ENCODE data around the gene ARHGAP24. TPM values are rescaled to one million over a fixed set of nuclear protein-coding genes. Genes with fewer than 3 reads are reported as not detected.

ARHGAP24 gene
- polyA plus RNA-seq, 1 of the 3 experiments (the other 2 are of a cell fraction): 1.4 TPM

GRCh38 chr4:85823295-85823694, 348.3 kb downstream of the ARHGAP24 start (continued):
- no peak for TF ChIP-seq CTCF (IDR thresholded peaks at IDR 0.05)
- no peak for TF ChIP-seq GABPA (IDR thresholded peaks at IDR 0.05; ENCODE audit: low read depth)
- peak in 1 of 2 experiments; percentile 75; a peak in 2 of 4 replicates for TF ChIP-seq EP300 (IDR thresholded peaks at IDR 0.05; ENCODE audit: borderline replicate concordance in 1 of 2, low read depth in 1 of 2, low read length in 1 of 2)
- TF ChIP-seq PBX3 (IDR thresholded peaks at IDR 0.05): no peak
- no peak for TF ChIP-seq TAF1 (IDR thresholded peaks at IDR 0.05; ENCODE audit: borderline replicate concordance, low read depth, low read length)
- no peak for TF ChIP-seq FOXM1 (IDR thresholded peaks at IDR 0.05; ENCODE audit: low read depth)
- TF ChIP-seq IRF3 (IDR thresholded peaks at IDR 0.05; ENCODE audit: low read depth, low read length): no peak
- peak; percentile 73 for TF ChIP-seq GATA2 (CRISPR knock-in tag; IDR thresholded peaks at IDR 0.05)
- no peak for TF ChIP-seq NFIC (IDR thresholded peaks at IDR 0.05; ENCODE audit: borderline replicate concordance)
- TF ChIP-seq TCF12 (IDR thresholded peaks at IDR 0.05): no peak
- peak; percentile 49; the same call in 1 of the 2 replicates for TF ChIP-seq FOXJ3 (CRISPR knock-in tag; IDR thresholded peaks at IDR 0.05)
- no peak for TF ChIP-seq RAD21 (IDR thresholded peaks at IDR 0.05; ENCODE audit: low read length)
- no peak for TF ChIP-seq SIN3A (IDR thresholded peaks at IDR 0.05; ENCODE audit: borderline replicate concordance, low read depth, low read length)
- no peak for TF ChIP-seq USF1 (IDR thresholded peaks at IDR 0.05; ENCODE audit: borderline replicate concordance, low read depth)
- no peak for TF ChIP-seq REST (IDR thresholded peaks at IDR 0.05; ENCODE audit: low read depth, low read length)

All from SK-N-SH (cell line).